Stimulated activated naive CD4-positive, alpha-beta T cell treated with Interleukin-2 at 50 U/mL for 16 hours (primary cell): ENCODE measurements around the gene PSMF1.

Source experiments
- DNase-seq: peaks from one replicate; lab custom pipeline; 2025; lab: John Stamatoyannopoulos, UW

PSMF1 gene

GRCh38 chr20:1118336-1119127, at the start of gene PSMF1:
Gene PSMF1, plus strand, starts transcription at chr20:1118602. Its CDS starts 172 bp downstream, at chr20:1118774.
- DNase-seq = peak; percentile 91

GRCh38 chr20:1072258-1072657, 46.1 kb upstream of the PSMF1 start:
- DNase-seq = no peak

- no peak for DNase-seq
These were observed 42.8 kb upstream of the PSMF1 start for GRCh38 chr20:1075616-1076015.

GRCh38 chr20:1081891-1082290, 36.5 kb upstream of the PSMF1 start:
- no peak for DNase-seq

GRCh38 chr20:1083431-1084080, 34.8 kb upstream of the PSMF1 start:
- no peak for DNase-seq

GRCh38 chr20:1085492-1086276, 32.7 kb upstream of the PSMF1 start:
- no peak for DNase-seq

- no peak for DNase-seq
These were observed 31.9 kb upstream of the PSMF1 start for GRCh38 chr20:1086277-1087213.

GRCh38 chr20:1087311-1087905, 31.0 kb upstream of the PSMF1 start:
- DNase-seq = no peak

GRCh38 chr20:1094751-1095150, 23.7 kb upstream of the PSMF1 start:
- no peak for DNase-seq

GRCh38 chr20:1101533-1101932, 16.9 kb upstream of the PSMF1 start:
- DNase-seq = no peak

- DNase-seq = no peak
These were observed 16.4 kb upstream of the PSMF1 start for GRCh38 chr20:1102016-1102415.

GRCh38 chr20:1103751-1104150, 14.7 kb upstream of the PSMF1 start:
- no peak for DNase-seq

- no peak for DNase-seq
These were observed 12.7 kb upstream of the PSMF1 start for GRCh38 chr20:1105599-1106194.

- DNase-seq = no peak
These were observed 11.2 kb upstream of the PSMF1 start for GRCh38 chr20:1107176-1107575.

GRCh38 chr20:1108437-1108920, 9.9 kb upstream of the PSMF1 start:
- peak; percentile 28 for DNase-seq

GRCh38 chr20:1112908-1113307, 5.5 kb upstream of the PSMF1 start:
- DNase-seq = no peak

- DNase-seq = no peak
These were observed 432 bp upstream of the PSMF1 start for GRCh38 chr20:1118004-1118335.

GRCh38 chr20:1119128-1119505, 715 bp downstream of the PSMF1 start:
- no peak for DNase-seq

- no peak for DNase-seq
These were observed 1.1 kb downstream of the PSMF1 start for GRCh38 chr20:1119524-1119923.

- DNase-seq = no peak
These were observed 3.0 kb downstream of the PSMF1 start for GRCh38 chr20:1121429-1121828.
